ENCODE measurements around the gene PRKCQ.
"Not testable (repeated sequence)": the region's sequence is repeated elsewhere in the genome, so short reads cannot be mapped to it uniquely, and the experiment has no call there.

The PRKCQ gene

DNA sequence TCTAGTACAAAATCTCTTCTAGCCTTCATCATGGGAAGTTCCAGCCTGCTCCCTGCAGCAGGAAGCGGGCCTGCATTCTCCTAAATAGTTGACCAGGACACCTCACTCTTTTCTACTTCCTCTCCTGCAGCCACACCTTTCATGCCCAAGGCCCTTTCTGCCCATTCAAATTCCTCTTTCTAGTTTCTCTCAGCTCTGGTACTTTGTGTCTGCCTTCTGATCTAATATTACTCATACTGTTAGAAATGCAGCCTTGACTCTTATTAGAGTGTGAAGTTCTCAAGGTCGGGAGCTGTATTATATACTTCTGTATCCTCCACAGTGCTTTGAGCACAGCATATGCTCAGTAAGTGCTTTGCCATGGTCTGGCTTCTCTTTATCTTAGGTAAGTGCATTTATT, 103.1 kb downstream of the PRKCQ start:
- no peaks in the 10 kb centered on the region for H3K9me3 Mint-ChIP-seq
- H3K4me3 Mint-ChIP-seq, result no peak overlapping the region
- H3K36me3 Mint-ChIP-seq, result peaks cover 71% of the 10 kb centered on the region

DNA sequence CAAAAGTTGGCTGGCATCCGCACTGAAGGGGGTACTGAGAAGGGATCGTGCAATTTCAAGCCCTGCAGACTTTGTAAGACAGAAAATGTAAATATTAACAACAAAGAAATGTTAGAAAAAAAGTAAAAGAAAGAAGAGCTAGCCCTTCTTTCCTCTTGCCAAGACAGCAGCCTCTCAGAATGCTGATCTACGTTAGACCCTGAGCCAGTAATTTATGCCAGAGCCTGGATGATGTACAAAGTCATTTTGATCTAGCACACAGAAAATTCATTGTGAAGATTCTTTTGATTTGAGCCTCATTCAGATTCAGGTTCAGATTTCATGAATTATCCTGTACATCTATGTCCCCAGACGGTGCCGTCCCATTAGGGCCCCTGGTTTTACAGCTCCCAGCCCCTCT, 105.2 kb downstream of the PRKCQ start:
- Mint-ChIP-seq H3K27ac (peak overlapping the region; percentile 94), H3K36me3 (peaks cover 77% of the 10 kb centered on the region), H3K4me1 (peaks cover 72% of the 10 kb centered on the region), H3K4me3 (peak overlapping the region; percentile 3), H3K27me3 (no peaks in the 10 kb centered on the region), H3K9me3 (peaks cover under 1% of the 10 kb centered on the region)
- no peak for DNase-seq
- CTCF ChIA-PET, result interaction anchor here (1.1 to 2.0 kb wide), 4 partner anchors 15 to 68 kb away, joined by 3 to 10 read pairs (median 6); no protein-coding TSS in a partner anchor

More for the DNA sequence above, 103.1 kb downstream of the PRKCQ start:
- H3K27me3 Mint-ChIP-seq, result no peaks in the 10 kb centered on the region
- CTCF ChIA-PET, result no interaction called here
- peaks cover 60% of the 10 kb centered on the region for H3K4me1 Mint-ChIP-seq
- no peak overlapping the region for H3K27ac Mint-ChIP-seq
- no peak for DNase-seq

DNA sequence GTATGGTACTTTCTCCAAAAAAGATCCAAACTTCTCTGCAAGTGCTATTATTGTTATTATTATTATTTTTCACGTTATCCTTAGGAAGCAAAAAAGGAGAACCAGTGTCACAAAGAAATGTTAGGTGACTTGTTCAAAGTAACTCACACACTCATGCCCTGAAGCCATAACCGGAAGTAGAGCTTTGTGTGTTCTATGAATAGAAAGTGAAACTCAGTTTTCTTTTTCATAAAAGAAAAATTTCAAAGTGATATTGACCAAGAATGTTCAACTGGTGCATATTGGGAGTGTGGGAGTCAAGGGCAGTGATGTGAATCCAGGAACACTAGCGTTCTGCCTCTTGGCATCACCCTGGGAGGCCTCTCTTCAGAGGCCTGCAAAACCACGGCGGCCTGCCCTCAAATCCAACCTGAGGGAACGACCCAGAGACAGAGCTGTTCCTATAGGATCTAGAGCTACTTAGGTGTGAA, 106.1 kb downstream of the PRKCQ start:
- peak overlapping the region; percentile 94 for H3K27ac Mint-ChIP-seq
- H3K36me3 Mint-ChIP-seq, result peaks cover 80% of the 10 kb centered on the region
- no peaks in the 10 kb centered on the region for H3K27me3 Mint-ChIP-seq
- H3K4me1 Mint-ChIP-seq, result peaks cover 72% of the 10 kb centered on the region
- CTCF ChIA-PET, result interaction anchor here (0.7 to 2.0 kb wide), 18 partner anchors 10 to 204 kb away, joined by 3 to 10 read pairs (median 4); no protein-coding TSS in a partner anchor
- H3K4me3 Mint-ChIP-seq, result peak overlapping the region; percentile 79
- H3K9me3 Mint-ChIP-seq, result peaks cover 2% of the 10 kb centered on the region
- peak; percentile 51 for DNase-seq

DNA sequence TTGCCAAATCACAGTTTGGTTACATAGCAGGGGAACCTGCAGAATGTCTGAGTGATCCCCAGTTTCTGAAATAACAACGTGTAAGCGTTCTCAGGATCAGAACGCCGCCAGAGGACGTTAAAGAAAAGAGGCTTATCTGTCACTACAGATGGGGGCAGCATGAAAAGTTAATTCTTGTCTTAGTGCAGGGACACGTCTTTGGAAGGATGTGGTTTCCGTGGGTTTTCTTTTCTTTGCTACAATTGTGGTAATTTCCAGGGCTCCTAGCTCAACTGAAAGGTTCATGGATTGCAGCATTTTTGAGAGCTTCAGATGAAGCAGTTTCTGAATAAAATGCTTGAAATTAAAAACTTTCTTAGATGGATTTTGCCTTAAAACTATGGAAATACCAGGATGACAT, 106.6 kb downstream of the PRKCQ start:
- H3K36me3 Mint-ChIP-seq, result peaks cover 75% of the 10 kb centered on the region
- peaks cover 69% of the 10 kb centered on the region for H3K4me1 Mint-ChIP-seq
- no peaks in the 10 kb centered on the region for H3K27me3 Mint-ChIP-seq
- DNase-seq, result peak; percentile 67
- CTCF ChIA-PET, result interaction anchor here (0.6 to 2.0 kb wide), 19 partner anchors 10 to 205 kb away, joined by 3 to 10 read pairs (median 4); no protein-coding TSS in a partner anchor
- peak overlapping the region; percentile 94 for H3K27ac Mint-ChIP-seq
- peak overlapping the region; percentile 54 for H3K4me3 Mint-ChIP-seq
- H3K9me3 Mint-ChIP-seq, result peaks cover 2% of the 10 kb centered on the region

DNA sequence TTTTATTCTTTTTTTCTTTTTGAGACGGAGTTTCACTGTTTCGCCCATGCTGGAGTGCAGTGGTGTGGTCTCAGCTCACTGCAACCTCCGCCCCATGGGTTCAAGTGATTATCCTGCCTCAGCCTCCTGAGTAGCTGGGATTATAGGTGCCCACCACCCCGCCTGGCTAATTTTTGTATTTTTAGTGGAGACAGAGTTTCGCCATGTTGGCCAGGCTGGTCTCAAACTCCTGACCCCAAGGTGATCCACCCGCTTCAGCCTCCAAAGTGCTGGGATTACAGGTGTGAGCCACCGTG, 107.4 kb downstream of the PRKCQ start:
- H3K27ac Mint-ChIP-seq, result peak overlapping the region; percentile 94
- H3K9me3 Mint-ChIP-seq, DNase-seq, H3K27me3 Mint-ChIP-seq: not testable (repeated sequence)
- H3K4me1 Mint-ChIP-seq, result peaks cover 65% of the 10 kb centered on the region
- CTCF ChIA-PET, result interaction anchor here (0.6 to 1.7 kb wide), 7 partner anchors 10 to 114 kb away, joined by 3 to 5 read pairs (median 5); no protein-coding TSS in a partner anchor
- peaks cover 76% of the 10 kb centered on the region for H3K36me3 Mint-ChIP-seq
- peak overlapping the region; percentile 54 for H3K4me3 Mint-ChIP-seq

DNA sequence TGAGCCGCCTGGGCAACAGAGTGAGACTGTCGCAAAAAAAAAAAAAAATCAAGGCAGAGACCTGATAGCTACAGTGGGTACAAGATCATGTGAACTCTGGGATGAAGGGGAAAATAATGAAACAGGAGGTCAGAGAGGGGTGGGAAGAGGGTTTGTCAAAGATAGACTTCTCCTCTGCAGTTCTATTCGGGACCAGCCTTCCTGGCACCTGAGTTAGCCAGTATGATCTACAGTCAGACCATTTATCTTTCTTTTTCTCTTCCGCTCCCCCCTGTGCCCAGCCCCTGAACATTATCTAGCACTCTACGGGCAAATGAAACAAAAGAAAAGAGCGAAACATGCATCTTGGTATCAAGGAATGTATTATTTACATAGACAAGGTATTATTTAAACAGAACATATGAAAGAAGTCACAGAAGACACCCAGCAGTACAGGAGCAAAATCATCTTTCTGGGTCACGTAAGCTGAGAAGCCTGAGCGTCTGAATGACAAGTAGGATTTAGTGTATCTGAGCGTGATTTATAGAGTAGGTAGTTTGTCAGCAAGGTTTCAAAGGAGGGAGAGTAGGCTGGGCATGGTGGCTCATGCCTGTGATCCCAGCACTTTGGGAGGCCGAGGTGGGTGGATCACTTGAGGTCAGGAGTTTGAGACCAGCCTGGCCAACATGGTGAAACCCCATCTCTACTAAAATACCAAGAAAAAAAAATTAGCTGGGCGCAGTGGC, 109.0 kb downstream of the PRKCQ start:
- no peaks in the 10 kb centered on the region for H3K27me3 Mint-ChIP-seq
- DNase-seq, result no peak
- H3K9me3 Mint-ChIP-seq, result peaks cover 2% of the 10 kb centered on the region
- H3K4me1 Mint-ChIP-seq, result peaks cover 66% of the 10 kb centered on the region
- peak overlapping the region; percentile 79 for H3K27ac Mint-ChIP-seq
- CTCF ChIA-PET, result interaction anchor here (0.7 to 1.0 kb wide), 3 partner anchors 25 to 105 kb away, joined by 3 read pairs; no protein-coding TSS in a partner anchor
- H3K36me3 Mint-ChIP-seq, result peaks cover 76% of the 10 kb centered on the region
- H3K4me3 Mint-ChIP-seq, result no peak overlapping the region

DNA sequence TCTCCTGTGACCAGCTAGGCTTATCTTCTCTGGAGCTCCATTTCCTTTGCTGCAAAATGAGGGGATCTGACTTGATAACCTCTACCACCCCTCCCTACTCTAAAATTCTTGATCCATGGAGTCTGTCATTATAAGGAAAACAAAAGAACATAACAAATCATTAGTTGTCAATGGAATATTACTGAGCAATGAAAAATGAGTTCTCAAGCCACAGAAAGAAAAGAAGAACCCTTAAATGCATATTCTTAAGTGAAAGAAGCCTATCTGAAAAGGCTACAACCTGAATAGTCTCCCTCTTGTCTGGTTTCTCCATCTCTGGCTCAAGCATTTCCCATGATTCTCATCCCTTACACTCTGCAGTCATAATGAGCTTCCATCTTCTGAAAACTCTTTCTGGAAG, 110.4 kb downstream of the PRKCQ start:
- CTCF ChIA-PET, result no interaction called here
- Mint-ChIP-seq H3K36me3 (peaks cover 74% of the 10 kb centered on the region), H3K4me3 (no peak overlapping the region), H3K27ac (no peak overlapping the region), H3K27me3 (no peaks in the 10 kb centered on the region), H3K9me3 (peaks cover 2% of the 10 kb centered on the region), H3K4me1 (peaks cover 64% of the 10 kb centered on the region)
- no peak for DNase-seq

DNA sequence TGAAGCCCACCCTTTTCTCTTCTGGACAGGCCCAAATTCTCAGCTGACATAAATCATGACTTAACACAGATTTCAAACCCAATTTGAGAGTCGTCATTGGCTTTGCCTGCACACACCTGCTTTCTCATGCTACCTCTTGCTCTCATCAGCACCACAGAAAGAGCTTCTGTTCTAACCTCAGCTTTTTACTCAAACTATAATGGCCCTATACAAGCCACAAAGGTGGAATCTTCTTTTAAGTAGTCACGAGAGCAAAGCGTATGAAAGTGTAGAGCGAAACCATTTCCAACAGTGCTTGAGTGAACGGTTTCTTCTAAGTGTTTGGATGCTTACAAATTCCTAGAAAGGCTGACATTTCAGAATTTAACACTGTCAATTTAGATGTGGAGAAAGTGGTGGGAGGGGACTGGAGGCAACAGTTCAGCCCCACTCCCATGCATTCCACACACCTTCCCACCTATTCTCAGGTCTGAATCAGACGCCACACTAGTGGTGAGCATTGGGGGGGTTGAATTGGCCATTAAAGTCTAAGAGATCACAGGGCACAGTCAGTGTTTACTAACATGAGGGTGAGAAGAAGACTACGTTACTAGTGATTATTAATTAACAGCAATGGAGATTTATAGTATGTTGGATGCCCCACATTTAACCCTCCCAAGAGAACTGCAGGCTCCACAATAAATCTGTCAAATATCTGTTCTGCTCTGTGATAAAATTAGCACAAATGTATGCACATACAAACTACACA, 114.0 kb downstream of the PRKCQ start:
- CTCF ChIA-PET, result interaction anchor here (0.8 to 1.3 kb wide), 2 partner anchors 33 to 202 kb away, joined by 3 read pairs; no protein-coding TSS in a partner anchor
- Mint-ChIP-seq H3K27ac (peak overlapping the region; percentile 2), H3K36me3 (peaks cover 82% of the 10 kb centered on the region), H3K4me3 (no peak overlapping the region), H3K27me3 (no peaks in the 10 kb centered on the region), H3K4me1 (peaks cover 35% of the 10 kb centered on the region), H3K9me3 (peaks cover 3% of the 10 kb centered on the region)
- no peak for DNase-seq

DNA sequence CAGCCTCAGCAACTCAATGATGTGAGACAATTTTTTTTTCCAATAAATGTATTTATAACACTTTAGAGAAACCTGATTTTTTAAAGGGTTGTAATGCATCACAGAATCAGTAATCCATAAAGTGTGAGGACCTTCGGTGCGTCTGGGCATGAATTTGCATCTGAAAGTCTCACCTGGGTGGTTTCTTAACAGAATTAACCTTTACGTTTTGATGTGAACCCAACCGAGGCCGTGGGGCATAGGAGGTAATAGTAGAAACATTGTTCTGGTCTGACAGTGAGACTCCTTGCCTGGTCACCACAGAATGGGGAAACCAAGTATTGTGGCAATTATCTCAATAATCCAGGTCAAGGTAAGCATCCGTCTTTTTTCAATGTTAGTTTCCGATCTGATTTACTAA, 114.6 kb downstream of the PRKCQ start:
- H3K9me3 Mint-ChIP-seq, result peaks cover 6% of the 10 kb centered on the region
- peaks cover 32% of the 10 kb centered on the region for H3K4me1 Mint-ChIP-seq
- CTCF ChIA-PET, result interaction anchor here (0.9 to 1.3 kb wide), 2 partner anchors 20 to 33 kb away, joined by 3 read pairs; no protein-coding TSS in a partner anchor
- H3K4me3 Mint-ChIP-seq, result no peak overlapping the region
- no peak for DNase-seq
- H3K27ac Mint-ChIP-seq, result no peak overlapping the region
- H3K36me3 Mint-ChIP-seq, result peaks cover 81% of the 10 kb centered on the region
- H3K27me3 Mint-ChIP-seq, result no peaks in the 10 kb centered on the region

DNA sequence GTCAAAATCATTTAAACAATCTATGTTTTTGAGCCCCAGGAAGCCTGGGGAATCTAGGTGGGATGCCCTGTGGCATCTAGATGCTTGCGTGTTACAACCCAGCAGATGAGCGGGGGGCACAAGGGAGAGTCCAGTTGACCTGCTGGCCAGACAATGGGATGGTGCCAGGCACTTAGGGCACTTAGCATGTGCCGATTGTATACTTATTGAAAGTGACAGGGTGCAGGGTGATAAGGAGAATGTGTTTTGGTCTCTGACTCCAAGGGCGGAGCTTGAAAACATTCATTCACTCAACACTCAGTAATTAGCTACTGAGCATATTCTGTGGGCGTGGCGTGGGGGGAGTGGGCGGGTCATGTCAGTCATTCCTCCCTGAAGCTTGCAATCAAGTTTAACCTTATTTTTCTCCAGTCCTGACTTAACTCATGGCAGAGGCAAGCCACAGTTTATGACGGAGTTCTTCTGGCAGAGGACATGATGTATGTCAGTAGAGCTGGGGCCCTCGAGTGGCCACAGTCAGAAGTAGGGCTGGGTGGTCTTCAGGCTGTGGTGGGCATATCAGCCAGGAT, 115.1 kb downstream of the PRKCQ start:
- CTCF ChIA-PET, result interaction anchor here (0.9 to 1.3 kb wide), 2 partner anchors 20 to 34 kb away, joined by 3 read pairs; no protein-coding TSS in a partner anchor
- no peak for DNase-seq
- H3K4me1 Mint-ChIP-seq, result peaks cover 29% of the 10 kb centered on the region
- peaks cover 6% of the 10 kb centered on the region for H3K9me3 Mint-ChIP-seq
- peaks cover 81% of the 10 kb centered on the region for H3K36me3 Mint-ChIP-seq
- peak overlapping the region; percentile 12 for H3K27ac Mint-ChIP-seq
- H3K27me3 Mint-ChIP-seq, result no peaks in the 10 kb centered on the region
- H3K4me3 Mint-ChIP-seq, result no peak overlapping the region

DNA sequence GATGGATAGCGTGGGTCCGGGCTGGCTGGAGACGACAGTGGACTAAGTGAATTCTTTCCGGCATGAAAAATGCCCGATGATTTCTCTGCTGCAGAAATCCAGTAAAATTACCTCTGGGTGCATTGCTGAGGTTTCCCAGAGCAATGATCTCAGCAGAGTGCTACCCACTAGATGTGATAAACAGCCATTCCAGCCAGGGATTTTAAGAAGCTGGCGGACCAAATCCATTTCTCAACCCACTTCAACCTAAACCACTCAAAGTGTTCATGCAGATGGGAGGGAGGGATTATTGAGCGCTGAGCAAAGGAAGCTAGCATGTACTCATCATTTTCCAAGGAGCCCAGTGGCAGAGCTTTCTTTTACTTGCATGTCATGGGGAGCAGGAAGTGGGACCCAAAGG, 116.7 kb downstream of the PRKCQ start:
- Mint-ChIP-seq H3K4me3 (no peak overlapping the region), H3K4me1 (peaks cover 37% of the 10 kb centered on the region), H3K27ac (no peak overlapping the region), H3K27me3 (no peaks in the 10 kb centered on the region), H3K9me3 (peaks cover 4% of the 10 kb centered on the region), H3K36me3 (peaks cover 87% of the 10 kb centered on the region)
- DNase-seq, result no peak
- CTCF ChIA-PET, result interaction anchor here (1.4 to 2.1 kb wide), 2 partner anchors 10 to 17 kb away, joined by 5 read pairs; no protein-coding TSS in a partner anchor

DNA sequence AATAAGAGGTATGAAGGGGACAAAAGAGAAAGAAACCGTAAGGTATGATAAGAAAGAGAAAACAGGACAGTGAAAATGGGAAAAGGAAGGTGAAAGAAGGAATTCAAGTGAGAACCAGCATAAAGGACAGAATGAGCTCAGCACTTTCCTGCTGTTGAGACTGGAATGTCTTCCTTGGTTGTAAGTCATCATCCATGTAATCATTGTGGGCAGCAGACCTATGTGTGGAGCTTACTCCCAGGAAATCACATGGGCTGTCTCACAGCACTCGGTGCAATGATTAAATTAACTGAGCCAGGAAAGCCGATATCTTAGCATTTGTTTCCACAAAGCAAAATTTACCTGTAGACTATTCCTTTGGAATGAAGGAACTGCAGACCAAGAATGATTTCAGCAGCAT, 118.1 kb downstream of the PRKCQ start:
- CTCF ChIA-PET, result interaction anchor here (0.8 to 2.1 kb wide), 2 partner anchors 11 to 205 kb away, joined by 4 to 5 read pairs; no protein-coding TSS in a partner anchor
- Mint-ChIP-seq H3K27me3 (no peaks in the 10 kb centered on the region), H3K27ac (no peak overlapping the region), H3K9me3 (peaks cover 4% of the 10 kb centered on the region), H3K4me1 (peaks cover 32% of the 10 kb centered on the region), H3K36me3 (peaks cover 87% of the 10 kb centered on the region), H3K4me3 (no peak overlapping the region)
- no peak for DNase-seq

DNA sequence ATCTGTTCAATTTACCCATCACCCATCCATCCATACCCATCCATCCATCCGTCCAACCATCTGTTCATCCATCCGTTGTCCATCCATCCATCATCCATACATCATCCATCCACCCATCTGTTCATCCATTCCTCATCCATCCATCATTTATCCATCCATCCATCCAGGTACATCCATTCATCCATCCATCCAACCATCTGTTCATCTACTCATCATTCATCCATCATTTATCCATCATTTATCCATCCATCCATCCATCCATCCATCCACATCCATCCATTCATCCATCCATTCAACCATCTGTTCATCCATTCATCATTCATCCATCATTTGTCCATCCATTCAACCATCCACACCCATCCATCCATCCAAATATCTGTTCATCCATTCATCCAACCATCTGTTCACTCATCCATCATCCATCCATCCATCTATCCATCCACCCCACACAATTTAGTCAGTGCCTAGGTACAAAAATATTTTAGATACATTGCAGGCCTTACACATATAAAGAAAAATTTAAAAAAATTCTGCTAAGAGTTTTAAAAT, 119.1 kb downstream of the PRKCQ start:
- Mint-ChIP-seq H3K4me1 (peaks cover 22% of the 10 kb centered on the region), H3K27ac (peak overlapping the region; percentile 59), H3K4me3 (no peak overlapping the region), H3K9me3 (peaks cover 4% of the 10 kb centered on the region), H3K36me3 (peaks cover 88% of the 10 kb centered on the region), H3K27me3 (no peaks in the 10 kb centered on the region)
- no peak for DNase-seq
- CTCF ChIA-PET, result interaction anchor here (0.7 kb wide), 1 partner anchor 15 kb away, joined by 3 read pairs; no protein-coding TSS in a partner anchor

DNA sequence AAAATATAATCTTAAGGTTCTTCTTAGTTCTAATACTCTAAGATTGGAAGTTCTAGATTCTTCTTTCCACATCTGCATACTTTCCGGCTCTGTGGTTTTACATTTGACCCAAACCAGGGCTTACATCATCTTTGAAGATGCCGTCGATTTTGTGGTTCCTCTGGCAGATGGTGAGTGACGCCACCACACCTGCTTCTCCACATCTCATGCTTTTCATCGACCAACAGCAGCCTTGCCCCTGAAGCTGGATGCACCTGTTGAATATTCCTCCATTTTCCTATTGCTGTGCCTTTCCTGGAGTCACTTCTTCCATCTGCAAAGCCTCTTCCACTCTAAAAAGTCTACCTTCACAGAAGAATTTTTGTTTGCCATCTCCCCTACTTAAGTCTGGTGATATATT, 121.3 kb downstream of the PRKCQ start:
- H3K4me3 Mint-ChIP-seq, result no peak overlapping the region
- peak overlapping the region; percentile 31 for H3K27ac Mint-ChIP-seq
- DNase-seq, result no peak
- peaks cover 91% of the 10 kb centered on the region for H3K36me3 Mint-ChIP-seq
- H3K4me1 Mint-ChIP-seq, result peaks cover 10% of the 10 kb centered on the region
- H3K9me3 Mint-ChIP-seq, result peaks cover 8% of the 10 kb centered on the region
- no peaks in the 10 kb centered on the region for H3K27me3 Mint-ChIP-seq
- CTCF ChIA-PET, result no interaction called here
